H1 (cell line): ENCODE data around the gene RNF225. TPM values are rescaled to one million over a fixed set of nuclear protein-coding genes. Genes with fewer than 3 reads are reported as not detected.

Source experiments
- ASH2L ChIP-seq: fragments of 200-600, 300-600 bp; sonication (generic); IDR thresholded peaks from one replicate; pipeline ENCODE4 v1.7.1; 2017; ENCODE audit warnings: low read length
- ATF3 ChIP-seq: IDR thresholded peaks from 2 replicates; pipeline ENCODE4 v1.6.1; 2011; ENCODE audit warnings: low read depth, mild to moderate bottlenecking, low read length; ENCODE audit not compliant: insufficient read depth
- CEBPB ChIP-seq: IDR thresholded peaks from 2 replicates; pipeline ENCODE4 v1.6.1; 2012; ENCODE audit warnings: low read depth, low read length
- GABPA ChIP-seq: IDR thresholded peaks from 2 replicates; pipeline ENCODE4 v1.6.1; 2011; ENCODE audit warnings: mild to moderate bottlenecking, low read length, moderate library complexity, borderline replicate concordance; ENCODE audit not compliant: insufficient read depth
- PHF8 ChIP-seq: fragments of 200-600 bp; sonication (generic); conservative IDR thresholded peaks from 2 replicates; pipeline ENCODE4 v1.7.1; 2012; ENCODE audit warnings: low read depth, mild to moderate bottlenecking, inconsistent platforms, low read length, moderate library complexity
- POU5F1 ChIP-seq: IDR thresholded peaks from 2 replicates; pipeline ENCODE4 v1.6.1; 2011; ENCODE audit warnings: low read depth, mild to moderate bottlenecking, low read length, moderate library complexity
- RNF2 ChIP-seq: fragments of 200-900, 300-1000 bp; sonication (generic); IDR thresholded peaks from 2 replicates; pipeline ENCODE4 v1.7.1; 2016; ENCODE audit warnings: borderline replicate concordance, low read depth, mild to moderate bottlenecking, antibody characterized with exemption, low read length; ENCODE audit not compliant: poor library complexity, severe bottlenecking; ENCODE audit errors: missing control alignments
- polyA plus RNA-seq, 7 experiments: library from polyadenylated mRNA; depleted of rRNA in 3 of 7; stranded (reverse) in 5 of 7; unstranded in 2 of 7; fragments of >200 nt in 5 of 7; fragments of 200-250 nt in 2 of 7; gene quantifications; 1 replicate in 5 of 7; 2 replicates in 1 of 7; 4 replicates in 1 of 7; pipeline versions ENCODE4 v1.2.1 to v1.2.3, GENCODE V29; 2011 to 2013; ENCODE audit warnings: missing spikeins in 2 of 7, mixed read lengths in 2 of 7
- total RNA-seq: library from RNA; stranded (reverse); fragmentation: NEBNext Ultra II Directional; extraction: Animal tissue kit (Norgen Biotek cat#: 25700); gene quantifications from 2 replicates; pipeline ENCODE4 v1.2.1, GENCODE V29; 2021

Gene RNF225
- total and polyA plus RNA-seq, 2 of the 8 experiments (the other 6 are each of a cell fraction or from before 2014, with no cell fraction given) = 0.17 to 1.0 TPM

- TF ChIP-seq POU5F1 (no peak), RNF2 (no peak), GABPA (no peak), CEBPB (no peak), ATF3 (no peak), PHF8 (no peak), ASH2L (no peak)
Measured at GRCh38 chr19:58354478-58355030, 40.9 kb upstream of the RNF225 start (continued).
